GM19351 (cell line): ENCODE results near the gene RALA.
"Not testable (repeated sequence)": the region's sequence is repeated elsewhere in the genome, so short reads cannot be mapped to it uniquely, and the experiment has no call there.

ENCODE experiments used
- ATAC-seq: cut with Tn5 transposase; IDR thresholded peaks from one replicate; pipeline ENCODE4 v1.9.1; 2021; ENCODE audit warnings: mild to moderate bottlenecking, moderate library complexity; ENCODE audit not compliant: unreplicated experiment

Gene RALA

GRCh38 chr7:39644170-39644569 is 20.8 kb downstream of the RALA start:
- ATAC-seq, result no peak

DNA sequence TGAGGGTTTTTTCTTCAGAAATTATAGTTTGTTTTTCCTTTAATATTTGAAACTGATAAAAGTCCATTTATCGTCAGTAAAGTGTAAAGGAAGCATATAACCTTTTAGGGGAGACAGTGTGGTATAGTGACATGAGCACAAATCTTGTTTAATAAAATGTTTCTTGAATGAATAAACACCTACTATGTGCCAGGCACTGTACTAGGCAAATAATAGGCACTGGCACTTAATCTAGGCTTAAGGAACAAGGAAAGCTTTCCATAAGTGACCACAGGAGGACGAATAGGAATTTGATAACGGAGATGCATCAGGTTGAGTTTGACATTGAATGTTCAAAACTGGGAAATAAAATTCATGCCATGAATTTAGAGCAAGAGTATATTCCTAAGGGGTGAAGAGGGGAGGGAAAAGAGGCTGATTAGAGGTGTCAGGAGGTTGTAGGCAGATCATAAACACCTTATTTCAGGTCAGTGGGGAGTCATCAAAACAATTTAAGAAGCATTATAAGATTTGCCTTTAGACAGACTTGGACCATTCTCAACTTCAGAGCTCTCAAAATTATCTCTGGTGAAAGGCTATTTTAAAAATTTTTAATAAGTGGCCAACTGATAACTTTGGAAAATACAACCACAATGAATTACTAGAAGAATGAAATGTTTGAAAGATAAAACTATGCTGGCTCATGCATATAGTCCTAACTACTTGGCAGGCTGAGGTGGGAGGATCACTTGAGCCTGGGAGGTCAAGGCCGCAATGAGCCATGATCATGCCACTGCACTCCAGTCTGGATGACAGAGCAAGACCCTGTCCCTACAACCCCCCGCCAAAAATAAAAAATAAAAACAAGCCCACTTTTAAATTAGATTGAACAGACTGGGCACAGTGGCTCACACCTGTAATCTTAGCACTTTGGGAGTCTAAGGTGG is 22.4 kb downstream of the RALA start:
- no peak for ATAC-seq

DNA sequence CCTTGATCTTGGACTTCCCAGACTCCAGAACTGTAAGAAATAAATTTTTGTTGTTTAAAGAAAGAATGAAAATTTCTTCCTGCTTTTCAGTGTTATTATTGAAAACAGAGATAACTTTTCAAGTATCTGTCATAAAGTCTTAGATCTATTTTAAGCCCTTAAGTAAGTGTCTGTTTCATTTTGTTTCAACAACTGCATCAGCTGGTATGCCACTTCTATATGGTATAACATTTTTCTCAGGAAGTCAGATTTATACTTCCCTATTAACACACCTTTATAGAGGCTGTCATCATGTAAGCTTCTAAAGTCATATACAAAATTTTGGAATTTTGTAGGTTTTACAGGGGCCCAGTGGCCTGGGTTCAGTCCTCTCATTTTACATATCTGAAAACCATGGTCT is 24.4 kb downstream of the RALA start:
- peak; percentile 50 for ATAC-seq

GRCh38 chr7:39650676-39651075 is 27.3 kb downstream of the RALA start:
- ATAC-seq, result no peak

GRCh38 chr7:39651265-39651664 is 27.9 kb downstream of the RALA start:
- no peak for ATAC-seq

GRCh38 chr7:39656415-39656814 is 33.0 kb downstream of the RALA start:
- no peak for ATAC-seq

GRCh38 chr7:39659356-39660013 is 36.1 kb downstream of the RALA start:
- no peak for ATAC-seq

GRCh38 chr7:39661960-39662359 is 38.6 kb downstream of the RALA start:
- no peak for ATAC-seq

DNA sequence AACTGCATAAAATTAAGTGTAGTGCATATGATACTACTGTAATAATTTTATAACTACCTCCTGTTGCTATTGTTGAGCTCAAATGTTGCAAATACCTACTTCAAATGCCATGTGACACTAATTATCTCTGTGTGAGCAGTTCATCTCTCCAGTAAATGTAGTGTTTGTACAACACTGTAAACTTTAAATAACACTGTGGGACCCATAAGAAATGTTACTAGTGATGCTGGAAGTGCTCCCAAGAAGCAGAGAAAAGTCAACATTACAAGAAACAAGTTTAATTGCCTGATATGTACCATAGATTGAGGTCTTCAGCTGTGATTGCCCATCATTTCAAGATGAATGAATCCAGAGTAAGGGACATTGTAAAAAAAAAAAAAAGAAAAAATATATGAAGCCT is 39.9 kb downstream of the RALA start:
- no peak for ATAC-seq

DNA sequence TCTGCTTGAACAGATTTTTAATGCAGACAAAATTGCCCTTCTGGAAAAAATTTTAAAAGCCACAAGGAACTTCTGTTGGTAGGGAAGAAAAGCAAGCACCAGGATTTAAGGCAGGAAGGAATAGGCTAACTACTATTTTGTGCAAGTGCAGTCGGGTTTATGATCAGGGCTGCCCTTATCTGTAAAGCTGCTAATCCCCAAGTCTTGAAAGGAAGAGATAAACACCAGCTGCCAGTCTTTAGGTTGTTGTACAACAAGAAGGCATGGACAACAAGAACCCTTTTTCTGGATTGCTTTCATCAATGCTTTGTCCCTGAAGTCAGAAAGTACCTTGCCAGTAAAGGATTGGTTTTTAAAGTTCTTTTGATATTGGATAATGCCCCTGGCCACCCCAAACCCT is 40.7 kb downstream of the RALA start:
- no peak for ATAC-seq

GRCh38 chr7:39664585-39664984 is 41.2 kb downstream of the RALA start:
- no peak for ATAC-seq

DNA sequence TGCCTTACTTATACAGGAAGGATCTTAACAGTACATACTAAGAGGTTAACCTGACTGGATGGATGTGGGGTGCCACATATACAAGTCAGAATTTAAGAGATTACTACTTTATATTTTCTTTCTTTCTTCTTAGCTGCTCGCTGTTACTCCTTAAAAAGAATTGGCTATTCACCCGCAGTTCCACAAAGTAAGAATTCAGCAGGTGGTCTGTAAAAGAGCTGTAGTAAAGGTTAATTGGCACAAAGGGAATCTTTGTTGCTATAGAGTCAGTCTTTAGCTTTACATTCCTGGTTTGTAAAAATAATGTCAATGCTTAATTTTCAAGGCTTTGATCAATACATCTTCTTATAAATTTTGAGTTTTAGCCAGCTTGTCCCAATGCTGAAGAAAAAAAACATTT is 43.2 kb downstream of the RALA start:
- ATAC-seq, result no peak

DNA sequence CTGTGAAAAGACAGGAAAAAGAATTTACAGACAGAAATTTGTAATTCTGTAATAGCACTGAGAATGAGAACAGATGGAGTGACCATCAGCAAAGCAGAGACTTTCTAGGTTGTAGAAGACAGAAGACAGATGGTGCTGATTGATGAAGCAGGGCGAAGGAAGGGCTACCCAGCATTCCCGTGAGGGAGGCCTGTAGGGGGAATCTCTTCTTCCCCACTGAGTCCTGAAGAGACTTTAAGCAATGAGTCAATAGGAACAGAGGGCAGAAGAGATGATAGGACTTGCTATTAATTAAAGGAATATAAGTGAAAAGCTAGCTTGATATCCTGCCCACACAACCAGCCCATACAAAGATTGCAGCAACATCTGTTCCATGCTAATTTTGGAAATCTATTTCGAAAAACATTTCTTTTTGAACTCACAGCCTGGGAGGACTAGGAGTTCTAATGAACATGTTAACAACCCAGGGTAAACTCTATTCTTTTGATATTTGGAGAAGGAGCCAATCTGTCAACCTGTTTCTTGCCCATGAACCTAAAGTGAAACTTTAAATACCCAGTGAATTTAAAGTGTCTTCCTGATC is 44.1 kb downstream of the RALA start:
- ATAC-seq, result no peak

GRCh38 chr7:39668280-39668679 is 44.9 kb downstream of the RALA start:
- ATAC-seq, result not testable (repeated sequence)

- no peak for ATAC-seq
Measured at GRCh38 chr7:39670052-39670451, 46.7 kb downstream of the RALA start.

DNA sequence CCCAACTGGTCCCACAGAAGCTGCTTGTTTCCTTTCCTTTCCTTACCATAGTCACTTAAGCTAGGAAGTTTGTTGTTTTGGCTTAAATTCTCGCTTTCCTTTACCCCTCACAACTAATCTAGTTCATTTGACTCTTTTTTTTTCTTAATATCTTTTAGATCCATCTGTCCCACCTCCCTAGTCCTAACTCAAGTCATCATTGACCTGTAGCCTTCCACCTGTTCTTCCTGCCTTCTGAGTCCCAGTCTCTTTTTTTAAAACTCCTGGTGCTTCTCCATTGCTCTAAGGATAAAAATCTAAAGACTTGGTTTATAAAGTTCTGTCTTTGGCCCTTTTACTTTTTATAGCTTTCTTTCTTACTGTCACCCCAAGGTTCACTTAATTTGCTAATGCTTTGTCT is 47.6 kb downstream of the RALA start:
- ATAC-seq, result no peak

GRCh38 chr7:39672176-39672575 is 48.8 kb downstream of the RALA start:
- no peak for ATAC-seq

DNA sequence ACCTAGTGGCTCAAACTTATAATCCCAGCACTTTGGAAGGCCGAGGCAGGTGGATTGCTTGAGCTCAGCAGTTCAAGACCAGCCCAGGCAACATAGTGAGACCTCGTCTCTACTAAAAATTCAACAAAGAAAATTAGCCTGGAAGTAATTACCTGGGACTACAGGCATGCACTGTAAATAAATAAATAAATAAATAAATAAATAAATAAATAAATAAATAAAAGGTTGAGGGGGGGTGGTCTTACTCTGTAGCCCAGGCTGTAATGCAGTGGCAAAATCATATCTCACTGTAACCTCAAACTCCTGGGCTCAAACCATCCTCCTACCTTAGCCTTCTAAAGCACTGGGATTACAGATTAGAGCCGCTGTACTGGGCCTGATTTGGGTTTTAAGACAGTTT is 50.5 kb downstream of the RALA start:
- no peak for ATAC-seq

- no peak for ATAC-seq
Measured at GRCh38 chr7:39674406-39674805, 51.0 kb downstream of the RALA start.

GRCh38 chr7:39676346-39676745 is 53.0 kb downstream of the RALA start:
- ATAC-seq, result no peak

GRCh38 chr7:39678930-39679709 is 55.7 kb downstream of the RALA start:
- ATAC-seq, result no peak
